UCSD-AML1 (cell line): ENCODE measurements around the gene ADGRF1.
"Not testable (repeated sequence)": the region's sequence is repeated elsewhere in the genome, so short reads cannot be mapped to it uniquely, and the experiment has no call there.

ENCODE experiments used
- DNase-seq: peaks from one replicate; lab custom pipeline; 2025; ENCODE audit not compliant: unreplicated experiment; lab: John Stamatoyannopoulos, UW

The ADGRF1 gene

GRCh38 chr6:47042275-47042791 lies at the start of gene ADGRF1:
Gene ADGRF1 (minus strand): TSS chr6:47042332. CDS start chr6:47029061, 13,271 bp downstream.
- DNase-seq: no peak

- no peak for DNase-seq
These were observed 48.7 kb upstream of the ADGRF1 start for GRCh38 chr6:47090881-47091280.

GRCh38 chr6:47089473-47089872 lies 47.3 kb upstream of the ADGRF1 start:
- not testable (repeated sequence) for DNase-seq

GRCh38 chr6:47086051-47086770 lies 44.1 kb upstream of the ADGRF1 start:
- no peak for DNase-seq

- no peak for DNase-seq
These were observed 42.5 kb upstream of the ADGRF1 start for GRCh38 chr6:47084610-47085009.

- DNase-seq: peak; percentile 37
These were observed 41.5 kb upstream of the ADGRF1 start for GRCh38 chr6:47083586-47084047.

GRCh38 chr6:47080083-47080596 lies 38.0 kb upstream of the ADGRF1 start:
- no peak for DNase-seq

- no peak for DNase-seq
These were observed 37.5 kb upstream of the ADGRF1 start for GRCh38 chr6:47079638-47080037.

- no peak for DNase-seq
These were observed 36.9 kb upstream of the ADGRF1 start for GRCh38 chr6:47078991-47079390.

- DNase-seq: no peak
These were observed 34.6 kb upstream of the ADGRF1 start for GRCh38 chr6:47076422-47077344.

GRCh38 chr6:47075741-47076421 lies 33.7 kb upstream of the ADGRF1 start:
- no peak for DNase-seq

GRCh38 chr6:47075168-47075567 lies 33.0 kb upstream of the ADGRF1 start:
- DNase-seq: no peak

GRCh38 chr6:47073125-47074110 lies 31.3 kb upstream of the ADGRF1 start:
- DNase-seq: no peak

GRCh38 chr6:47072667-47073066 lies 30.5 kb upstream of the ADGRF1 start:
- no peak for DNase-seq

GRCh38 chr6:47071681-47072080 lies 29.5 kb upstream of the ADGRF1 start:
- DNase-seq: no peak

GRCh38 chr6:47070461-47070860 lies 28.3 kb upstream of the ADGRF1 start:
- DNase-seq: no peak

- no peak for DNase-seq
These were observed 27.0 kb upstream of the ADGRF1 start for GRCh38 chr6:47069156-47069555.

GRCh38 chr6:47066418-47066817 lies 24.3 kb upstream of the ADGRF1 start:
- DNase-seq: no peak

GRCh38 chr6:47064274-47064673 lies 22.1 kb upstream of the ADGRF1 start:
- no peak for DNase-seq

GRCh38 chr6:47062346-47062745 lies 20.2 kb upstream of the ADGRF1 start:
- no peak for DNase-seq
